GM19025 (cell line): ENCODE data around the gene ZNF556.

ENCODE experiments used
- ATAC-seq: cut with Tn5 transposase; IDR thresholded peaks from one replicate; pipeline ENCODE4 v1.9.1; 2021; ENCODE audit warnings: mild to moderate bottlenecking, low read depth, moderate library complexity; ENCODE audit not compliant: unreplicated experiment

The ZNF556 gene

DNA sequence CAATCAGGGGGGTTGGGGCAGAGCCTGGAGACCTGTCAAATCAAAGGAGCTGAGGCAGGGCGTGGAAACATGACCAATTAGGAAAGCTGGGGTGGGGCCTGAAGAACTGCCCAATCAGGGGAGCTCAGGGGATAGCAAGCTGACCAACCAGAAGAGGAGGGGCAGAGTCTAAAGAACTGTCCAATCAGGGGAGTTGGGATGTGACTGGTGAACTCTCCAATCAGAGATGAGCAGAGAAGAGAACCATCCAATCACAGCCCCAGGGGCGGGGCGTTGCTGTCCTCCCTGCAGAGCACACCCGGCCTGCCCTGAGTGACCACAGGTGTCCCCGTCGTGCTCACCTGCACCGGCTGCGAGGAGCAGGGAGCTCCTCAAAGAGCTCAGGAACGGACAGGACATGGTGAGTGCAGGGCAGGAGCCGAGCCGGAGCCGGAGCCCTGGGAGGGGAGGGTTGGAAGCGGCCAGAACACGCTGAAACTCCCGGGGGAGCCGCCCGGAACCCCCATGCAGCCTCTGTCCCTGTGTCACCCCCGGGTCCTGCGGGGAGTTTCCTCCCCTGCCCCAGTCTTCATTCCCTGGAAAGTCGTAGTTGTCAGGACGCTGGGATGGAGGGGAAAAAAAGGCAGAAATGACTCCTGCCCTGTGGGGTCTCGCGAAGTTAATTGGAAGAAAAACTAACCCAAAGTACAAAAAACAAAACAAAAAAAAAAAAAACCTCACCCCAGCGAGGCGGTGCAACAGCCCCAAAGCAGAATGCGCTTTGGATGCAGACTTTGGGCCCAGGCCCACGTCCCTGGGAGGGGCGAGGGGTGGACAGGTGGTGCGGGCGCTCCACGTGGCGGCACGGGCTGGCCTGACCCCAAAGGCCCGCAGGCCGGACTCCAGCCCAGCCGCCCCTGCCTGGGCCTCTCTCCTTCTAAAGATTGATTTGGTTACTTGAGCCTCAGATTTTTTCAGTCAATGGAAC lies at the start of gene ZNF556:
TSS of gene ZNF556 (plus strand) at position 311 of the 967 bp plus-strand sequence. CDS start at position 398, 87 bp downstream.
- ATAC-seq, result no peak

GRCh38 chr19:2819540-2820111 lies 47.5 kb upstream of the ZNF556 start, which contains the start of gene ZNF554:
Gene ZNF554, plus strand, starts transcription at chr19:2819868. Its CDS starts 204 bp downstream, at chr19:2820072.
- peak; percentile 91 for ATAC-seq

- ATAC-seq, result no peak
These were observed 46.9 kb upstream of the ZNF556 start for GRCh38 chr19:2820112-2820702.

GRCh38 chr19:2822846-2823245 lies 44.3 kb upstream of the ZNF556 start:
- no peak for ATAC-seq

DNA sequence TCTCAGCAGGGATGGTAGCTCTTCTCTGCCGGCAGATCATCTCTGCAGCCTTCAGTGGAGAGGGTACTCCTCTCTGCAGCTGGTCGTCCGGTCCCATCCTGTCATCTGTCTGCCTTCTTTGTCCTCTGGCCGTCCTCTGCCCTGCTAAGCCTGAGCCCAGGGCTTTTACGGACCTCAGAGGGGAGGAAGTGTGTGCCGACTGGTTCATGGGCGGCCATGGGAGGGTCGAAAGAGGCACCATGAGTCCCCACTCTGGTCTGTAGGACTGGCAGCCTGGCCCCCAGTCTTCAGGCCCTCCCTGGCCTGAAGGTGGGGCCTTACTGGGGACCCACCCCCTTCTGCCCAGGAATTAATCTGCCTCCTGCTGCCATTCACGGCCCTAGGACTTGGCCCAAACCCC lies 43.5 kb upstream of the ZNF556 start:
- ATAC-seq, result no peak

DNA sequence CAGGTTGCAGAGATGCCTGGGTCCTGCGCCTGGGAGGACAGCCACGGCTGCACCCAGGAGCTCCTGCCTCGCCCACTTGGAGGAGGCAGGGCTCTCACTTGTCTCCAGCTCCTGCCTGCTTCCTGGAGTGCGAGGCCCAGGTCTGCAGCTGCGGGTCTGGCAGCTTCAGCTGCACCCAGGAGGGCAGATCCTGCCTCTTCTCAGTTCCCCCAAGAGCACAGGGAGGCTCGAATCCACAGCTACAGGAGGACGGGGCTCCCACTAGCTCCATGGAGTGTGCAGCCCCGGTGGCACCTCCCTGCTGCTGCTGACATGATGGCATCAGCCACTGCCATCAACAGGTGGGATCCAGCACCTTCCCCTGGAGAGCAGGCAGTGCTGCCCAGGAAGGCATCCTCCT lies 43.0 kb upstream of the ZNF556 start:
- no peak for ATAC-seq

GRCh38 chr19:2827022-2827421 lies 40.1 kb upstream of the ZNF556 start:
- ATAC-seq, result no peak

- no peak for ATAC-seq
These were observed 39.2 kb upstream of the ZNF556 start for GRCh38 chr19:2827840-2828489.

- ATAC-seq, result no peak
These were observed 32.8 kb upstream of the ZNF556 start for GRCh38 chr19:2834294-2834871.

DNA sequence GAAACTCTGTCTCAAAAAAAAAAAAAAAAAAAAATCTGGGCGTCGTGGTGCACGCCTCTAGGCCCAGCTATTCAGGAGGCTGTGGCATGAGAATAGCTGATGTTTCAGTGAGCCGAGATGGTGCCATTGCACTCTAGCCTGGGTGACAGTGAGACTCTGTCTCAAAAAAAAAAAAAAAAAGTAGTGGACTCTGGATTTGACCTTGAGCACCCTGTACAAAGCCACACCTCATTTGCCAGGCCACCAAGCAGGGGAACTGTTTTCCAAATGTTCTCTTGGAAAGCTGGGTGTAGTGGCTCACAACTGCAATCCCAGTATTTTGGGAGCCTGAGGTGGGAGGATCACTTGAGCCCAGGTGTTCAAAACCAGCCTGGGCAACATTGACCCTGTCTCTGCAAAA lies 29.7 kb upstream of the ZNF556 start:
- ATAC-seq, result no peak

DNA sequence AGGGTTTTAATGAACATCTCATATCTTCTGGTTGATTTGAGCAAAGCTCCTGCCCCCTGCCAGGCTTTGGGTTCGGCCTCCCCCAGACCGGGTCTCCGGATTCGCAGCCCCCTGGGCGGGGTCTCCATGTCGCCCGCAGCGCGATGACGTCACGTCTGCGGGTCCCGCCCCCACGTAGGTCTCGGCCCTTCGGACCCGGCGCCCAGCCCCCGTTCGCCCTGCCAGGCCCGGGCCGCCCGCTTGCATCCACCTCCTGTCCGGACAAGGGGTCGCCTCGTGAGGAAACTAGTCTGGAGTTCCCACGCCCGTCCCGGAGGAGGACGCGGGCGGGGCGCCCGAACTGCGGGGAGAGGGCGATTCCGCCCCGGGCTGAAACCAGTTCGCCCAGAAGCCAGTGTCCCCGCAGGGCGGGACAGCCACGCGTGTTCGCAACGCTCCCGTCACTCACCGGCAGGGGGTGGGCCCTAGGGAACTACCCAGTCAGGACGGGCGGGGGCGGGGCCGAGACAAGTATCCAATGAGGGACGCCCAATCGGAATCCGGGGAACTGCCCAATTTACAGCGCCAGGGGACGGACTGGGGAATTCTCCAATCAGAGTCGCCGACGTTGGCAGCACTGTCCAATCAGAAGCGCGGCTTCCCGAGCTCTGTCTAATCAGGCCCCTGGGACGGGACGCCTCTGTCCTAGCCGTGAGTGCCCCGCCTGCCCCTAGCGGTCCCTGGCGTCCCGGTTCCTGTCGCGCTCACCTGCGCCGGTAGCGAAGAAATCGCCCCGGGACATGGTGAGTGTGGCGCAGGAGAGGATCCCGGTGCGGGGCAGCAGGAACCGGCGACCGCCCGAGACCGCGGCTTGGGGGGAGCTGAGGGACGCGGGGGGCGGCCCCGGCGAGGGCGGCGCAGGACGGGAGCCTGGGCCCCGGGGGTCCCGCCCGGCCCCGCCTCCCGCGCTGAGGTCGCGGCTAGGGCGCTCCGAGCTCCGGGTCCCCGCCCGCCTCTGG lies 26.0 kb upstream of the ZNF556 start, which contains the start of gene ZNF555:
TSS of gene ZNF555 (plus strand) at position 682 of the 998 bp plus-strand sequence. CDS start at position 780, 98 bp downstream.
- ATAC-seq, result peak; percentile 94

- ATAC-seq, result no peak
These were observed 25.1 kb upstream of the ZNF556 start for GRCh38 chr19:2841855-2842574.

- ATAC-seq, result no peak
These were observed 22.0 kb upstream of the ZNF556 start for GRCh38 chr19:2845107-2845506.

DNA sequence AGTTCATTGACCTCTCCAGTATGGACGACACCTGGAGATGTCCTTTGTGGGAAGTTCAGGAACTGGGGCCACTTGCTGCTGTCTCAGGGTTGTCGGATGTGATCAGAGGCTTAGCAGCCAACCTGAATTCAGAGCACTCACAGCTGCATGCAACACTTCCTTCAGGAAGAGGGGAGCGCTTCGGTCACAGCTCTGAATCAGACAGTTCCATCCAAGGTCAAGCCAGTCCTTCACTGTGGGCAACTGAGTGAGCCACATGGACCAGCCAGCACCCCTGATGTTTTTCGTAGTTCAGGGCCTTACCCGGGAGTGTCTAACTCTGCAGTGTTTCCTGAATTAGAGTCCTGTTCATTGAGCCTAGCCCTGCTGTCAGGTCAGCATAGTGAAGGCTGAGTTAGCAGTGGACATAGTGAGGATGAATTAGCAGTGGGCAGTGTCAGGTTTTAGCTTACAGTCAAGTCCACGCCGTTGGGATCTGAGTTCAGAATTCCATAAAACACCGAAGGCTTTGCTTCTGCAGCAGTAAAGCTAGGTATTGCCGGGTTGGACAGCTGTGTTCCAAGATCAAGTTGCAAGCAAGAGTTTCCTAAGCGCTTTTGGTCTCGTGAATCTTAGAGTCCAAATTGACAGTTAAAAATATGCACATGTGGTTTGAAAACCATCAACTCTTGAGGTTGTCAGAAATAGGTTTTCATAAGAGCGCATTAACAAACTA lies 20.8 kb upstream of the ZNF556 start:
- no peak for ATAC-seq

DNA sequence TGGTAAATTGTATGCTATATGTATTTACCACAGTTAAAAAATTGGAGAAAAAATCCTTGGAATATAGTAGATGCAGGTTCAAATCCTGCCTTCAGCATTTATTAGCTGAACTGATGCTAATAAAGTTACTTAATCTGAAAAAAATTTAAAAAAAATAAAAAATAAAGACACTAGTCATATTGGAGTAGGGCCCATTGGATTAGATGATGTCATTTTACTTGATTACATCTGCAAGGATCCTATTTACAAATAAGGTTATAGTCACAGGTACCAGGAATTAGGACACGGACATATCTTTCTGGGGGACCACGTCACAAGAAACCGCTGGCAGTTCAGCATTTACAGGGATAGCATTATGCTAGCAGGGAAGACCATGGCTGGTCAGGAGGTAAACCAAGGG lies 19.6 kb upstream of the ZNF556 start:
- no peak for ATAC-seq

DNA sequence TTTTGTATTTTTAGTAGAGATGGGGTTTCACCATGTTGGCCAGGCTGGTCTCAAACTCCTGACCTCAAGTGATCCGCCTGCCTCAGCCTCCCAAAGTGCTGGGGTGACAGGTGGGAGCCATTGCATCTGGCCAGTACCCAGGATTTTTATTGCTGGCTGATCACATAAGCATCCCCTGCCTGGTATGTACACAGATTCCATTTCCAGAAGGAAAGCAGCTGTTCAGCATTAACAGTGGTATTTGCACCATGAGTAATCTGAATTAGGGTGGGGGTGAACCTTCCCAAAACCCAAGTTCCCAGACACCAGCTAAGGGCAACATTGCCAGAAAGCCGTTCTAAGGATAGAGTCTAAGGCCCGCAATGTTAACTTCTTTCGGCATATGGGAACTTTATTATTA lies 18.5 kb upstream of the ZNF556 start:
- no peak for ATAC-seq

DNA sequence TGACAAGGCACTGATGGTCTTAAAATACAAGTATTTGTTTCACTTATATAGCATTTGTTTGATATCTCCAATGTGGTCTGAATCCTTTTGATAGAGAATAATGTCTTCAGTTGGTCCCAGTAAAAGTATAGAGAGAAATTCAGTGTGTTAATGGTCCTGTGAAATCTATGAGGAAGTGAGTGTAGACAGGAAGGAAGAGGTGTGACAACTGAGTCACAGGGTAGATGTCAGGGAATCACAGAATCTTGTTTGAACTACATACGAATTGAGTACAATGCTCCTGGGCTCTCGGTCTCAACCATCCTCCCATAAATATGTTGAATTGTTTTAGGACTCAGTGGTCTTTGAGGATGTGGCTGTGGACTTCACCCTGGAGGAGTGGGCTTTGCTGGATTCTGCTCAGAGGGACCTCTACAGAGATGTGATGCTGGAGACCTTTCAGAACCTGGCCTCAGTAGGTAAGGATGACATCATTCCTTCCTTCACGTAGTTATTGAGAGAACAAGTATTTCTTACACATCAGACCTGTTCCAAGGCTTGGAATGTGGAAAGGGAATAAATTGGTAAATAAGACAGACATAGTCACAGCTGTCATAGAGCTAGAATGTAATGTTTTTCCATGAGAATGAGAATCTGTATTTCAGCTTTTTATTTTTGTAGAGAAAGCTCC lies 16.7 kb upstream of the ZNF556 start:
- ATAC-seq, result no peak
